Spinal cord (tissue), 10 donors: ENCODE results near the gene LYPD6. TPM values are rescaled to one million over a fixed set of nuclear protein-coding genes. Genes with fewer than 3 reads are reported as not detected.

Source experiments
- DNase-seq, 6 donors: peaks; one replicate each; pipeline versions ENCODE4 v3.0.0 to v3.0.0-alpha.2; 2013 to 2015; ENCODE audit warnings: low spot score in 6 of 6, low read depth in 4 of 6
- H3K27ac ChIP-seq: one replicate; pipeline ENCODE4 v1.5.1; 2013; ENCODE audit warnings: low read depth, low read length, control low read depth
- H3K27me3 ChIP-seq: one replicate; pipeline ENCODE4 v1.6.1; 2013; ENCODE audit warnings: low read length; ENCODE audit not compliant: control insufficient read depth, insufficient read depth
- H3K36me3 ChIP-seq: one replicate; pipeline ENCODE4 v1.6.1; 2013; ENCODE audit warnings: low read length; ENCODE audit not compliant: control insufficient read depth, insufficient read depth
- H3K4me1 ChIP-seq: one replicate; pipeline ENCODE4 v1.6.1; 2013; ENCODE audit warnings: low read length; ENCODE audit not compliant: control insufficient read depth, insufficient read depth
- H3K4me3 ChIP-seq: one replicate; pipeline ENCODE4 v1.5.1; 2013; ENCODE audit warnings: low read depth, low read length, control low read depth
- H3K9me3 ChIP-seq: one replicate; pipeline ENCODE4 v1.6.1; 2013; ENCODE audit warnings: low read length; ENCODE audit not compliant: control insufficient read depth, insufficient read depth
- WGBS: methylation state at CpG from one replicate; pipeline ENCODE4 v1.1.5; 2013; ENCODE audit warnings: missing lambda C conversion rate; ENCODE audit not compliant: insufficient coverage; 5-methylcytosine and 5-hydroxymethylcytosine counted together
- polyA plus RNA-seq, 2 donors: library from polyadenylated mRNA; unstranded; fragments of 120-200 nt; gene quantifications; one replicate each; pipeline ENCODE4 v1.2.1, GENCODE V29; 2013; ENCODE audit not compliant: insufficient read length in 2 of 2
- total RNA-seq, 2 donors: library from RNA; depleted of rRNA in 1 of 2; stranded (reverse); fragments of 120-200 nt in 1 of 2; fragments of >200 nt in 1 of 2; gene quantifications; one replicate each; pipeline versions ENCODE4 v1.2.3 to v1.2.4, GENCODE V29; 2013 to 2014
- donor health status: healthy.

Gene LYPD6
- total and polyA plus RNA-seq, 4 donors, result 31.0 to 44.8 (median 39.1) TPM

GRCh38 chr2:149456285-149456684 lies 125.9 kb downstream of the LYPD6 start:
- no CpG with 5 or more reads among the region's 2 CpGs for WGBS
- H3K27ac ChIP-seq, result no peak overlapping the region
- H3K27me3 ChIP-seq, result no peaks in the 10 kb centered on the region
- no peak for DNase-seq
- H3K4me1 ChIP-seq, result no peaks in the 10 kb centered on the region
- H3K4me3 ChIP-seq, result no peak overlapping the region
- no peaks in the 10 kb centered on the region for H3K36me3 ChIP-seq
- peaks cover 4% of the 10 kb centered on the region for H3K9me3 ChIP-seq

- Histone ChIP-seq H3K36me3 (no peaks in the 10 kb centered on the region), H3K4me3 (no peak overlapping the region), H3K4me1 (no peaks in the 10 kb centered on the region), H3K27me3 (no peaks in the 10 kb centered on the region), H3K9me3 (peaks cover 8% of the 10 kb centered on the region), H3K27ac (no peak overlapping the region)
- no peak for DNase-seq
Measured at GRCh38 chr2:149458502-149458901, 128.1 kb downstream of the LYPD6 start.

GRCh38 chr2:149463328-149464002 lies 133.1 kb downstream of the LYPD6 start:
- no peaks in the 10 kb centered on the region for H3K27me3 ChIP-seq
- no peak for DNase-seq
- WGBS, result no CpG with 5 or more reads among the region's 2 CpGs
- H3K27ac ChIP-seq, result no peak overlapping the region
- no peaks in the 10 kb centered on the region for H3K4me1 ChIP-seq
- peaks cover 8% of the 10 kb centered on the region for H3K9me3 ChIP-seq
- no peaks in the 10 kb centered on the region for H3K36me3 ChIP-seq
- no peak overlapping the region for H3K4me3 ChIP-seq

GRCh38 chr2:149464396-149464795 lies 134.0 kb downstream of the LYPD6 start:
- Histone ChIP-seq H3K27me3 (no peaks in the 10 kb centered on the region), H3K9me3 (peaks cover 4% of the 10 kb centered on the region), H3K27ac (no peak overlapping the region), H3K4me1 (no peaks in the 10 kb centered on the region), H3K36me3 (no peaks in the 10 kb centered on the region), H3K4me3 (no peak overlapping the region)
- WGBS, result 96% methylated on average over 7 of the region's 7 CpGs
- DNase-seq, result no peak

- no peaks in the 10 kb centered on the region for H3K36me3 ChIP-seq
- H3K27ac ChIP-seq, result no peak overlapping the region
- H3K4me3 ChIP-seq, result no peak overlapping the region
- H3K27me3 ChIP-seq, result no peaks in the 10 kb centered on the region
- H3K9me3 ChIP-seq, result peaks cover 4% of the 10 kb centered on the region
- no peak for DNase-seq
- H3K4me1 ChIP-seq, result no peaks in the 10 kb centered on the region
- 100% methylated on average over 1 of the region's 2 CpGs for WGBS
Measured at GRCh38 chr2:149465873-149466272, 135.5 kb downstream of the LYPD6 start.

- no peaks in the 10 kb centered on the region for H3K4me1 ChIP-seq
- H3K36me3 ChIP-seq, result no peaks in the 10 kb centered on the region
- H3K4me3 ChIP-seq, result no peak overlapping the region
- no CpG with 5 or more reads among the region's 3 CpGs for WGBS
- no peak for DNase-seq
- no peak overlapping the region for H3K27ac ChIP-seq
- peaks cover 3% of the 10 kb centered on the region for H3K9me3 ChIP-seq
- no peaks in the 10 kb centered on the region for H3K27me3 ChIP-seq
Measured at GRCh38 chr2:149466635-149467034, 136.2 kb downstream of the LYPD6 start.

GRCh38 chr2:149467436-149467835 lies 137.0 kb downstream of the LYPD6 start:
- H3K27me3 ChIP-seq, result no peaks in the 10 kb centered on the region
- no peak overlapping the region for H3K27ac ChIP-seq
- H3K36me3 ChIP-seq, result no peaks in the 10 kb centered on the region
- H3K4me1 ChIP-seq, result no peaks in the 10 kb centered on the region
- WGBS, result no CpG with 5 or more reads among the region's 2 CpGs
- H3K4me3 ChIP-seq, result no peak overlapping the region
- H3K9me3 ChIP-seq, result no peaks in the 10 kb centered on the region
- DNase-seq, result no peak

GRCh38 chr2:149468636-149469035 lies 138.2 kb downstream of the LYPD6 start:
- no peaks in the 10 kb centered on the region for H3K36me3 ChIP-seq
- 94% methylated on average over 2 of the region's 4 CpGs for WGBS
- no peaks in the 10 kb centered on the region for H3K9me3 ChIP-seq
- H3K4me1 ChIP-seq, result no peaks in the 10 kb centered on the region
- no peak for DNase-seq
- H3K27ac ChIP-seq, result no peak overlapping the region
- no peak overlapping the region for H3K4me3 ChIP-seq
- no peaks in the 10 kb centered on the region for H3K27me3 ChIP-seq

GRCh38 chr2:149470046-149470445 lies 139.7 kb downstream of the LYPD6 start:
- Histone ChIP-seq H3K4me3 (no peak overlapping the region), H3K27me3 (no peaks in the 10 kb centered on the region), H3K36me3 (no peaks in the 10 kb centered on the region), H3K9me3 (no peaks in the 10 kb centered on the region), H3K27ac (no peak overlapping the region), H3K4me1 (no peaks in the 10 kb centered on the region)
- no CpG with 5 or more reads among the region's 7 CpGs for WGBS
- no peak for DNase-seq

GRCh38 chr2:149472413-149472812 lies 142.0 kb downstream of the LYPD6 start:
- Histone ChIP-seq H3K27ac (no peak overlapping the region), H3K4me3 (no peak overlapping the region), H3K27me3 (no peaks in the 10 kb centered on the region), H3K9me3 (no peaks in the 10 kb centered on the region), H3K36me3 (no peaks in the 10 kb centered on the region), H3K4me1 (no peaks in the 10 kb centered on the region)
- no CpG with 5 or more reads among the region's 2 CpGs for WGBS
- no peak for DNase-seq
